ENCODE results near the gene RMDN2.

RMDN2 gene

GRCh38 chr2:38033646-38034045 is 108.6 kb downstream of the RMDN2 start:
- TF ChIP-seq, protein P1, sequence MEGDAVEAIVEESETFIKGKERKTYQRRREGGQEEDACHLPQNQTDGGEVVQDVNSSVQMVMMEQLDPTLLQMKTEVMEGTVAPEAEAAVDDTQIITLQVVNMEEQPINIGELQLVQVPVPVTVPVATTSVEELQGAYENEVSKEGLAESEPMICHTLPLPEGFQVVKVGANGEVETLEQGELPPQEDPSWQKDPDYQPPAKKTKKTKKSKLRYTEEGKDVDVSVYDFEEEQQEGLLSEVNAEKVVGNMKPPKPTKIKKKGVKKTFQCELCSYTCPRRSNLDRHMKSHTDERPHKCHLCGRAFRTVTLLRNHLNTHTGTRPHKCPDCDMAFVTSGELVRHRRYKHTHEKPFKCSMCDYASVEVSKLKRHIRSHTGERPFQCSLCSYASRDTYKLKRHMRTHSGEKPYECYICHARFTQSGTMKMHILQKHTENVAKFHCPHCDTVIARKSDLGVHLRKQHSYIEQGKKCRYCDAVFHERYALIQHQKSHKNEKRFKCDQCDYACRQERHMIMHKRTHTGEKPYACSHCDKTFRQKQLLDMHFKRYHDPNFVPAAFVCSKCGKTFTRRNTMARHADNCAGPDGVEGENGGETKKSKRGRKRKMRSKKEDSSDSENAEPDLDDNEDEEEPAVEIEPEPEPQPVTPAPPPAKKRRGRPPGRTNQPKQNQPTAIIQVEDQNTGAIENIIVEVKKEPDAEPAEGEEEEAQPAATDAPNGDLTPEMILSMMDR (IDR thresholded peaks at IDR 0.05; ENCODE audit: control insufficient read depth, insufficient read depth, low read depth, low read length, missing control alignments), result no peak
- no peak for DNase-seq (ENCODE audit: low read depth)
- H3K4me3 ChIP-seq (ENCODE audit: control insufficient read depth, low read depth, low read length), result no peak overlapping the region

GRCh38 chr2:38035968-38036367 is 110.9 kb downstream of the RMDN2 start:
- no peak overlapping the region for H3K4me3 ChIP-seq (ENCODE audit: control insufficient read depth, low read depth, low read length)
- TF ChIP-seq, protein P1 (IDR thresholded peaks at IDR 0.05; ENCODE audit: control insufficient read depth, insufficient read depth, low read depth, low read length, missing control alignments), result no peak
- no peak for DNase-seq (ENCODE audit: low read depth)

- no peak overlapping the region for H3K4me3 ChIP-seq (ENCODE audit: control insufficient read depth, low read depth, low read length)
- TF ChIP-seq, protein P1 (IDR thresholded peaks at IDR 0.05; ENCODE audit: control insufficient read depth, insufficient read depth, low read depth, low read length, missing control alignments), result no peak
- DNase-seq (ENCODE audit: low read depth), result no peak
Observed at GRCh38 chr2:38037325-38037724, 112.2 kb downstream of the RMDN2 start.

DNA sequence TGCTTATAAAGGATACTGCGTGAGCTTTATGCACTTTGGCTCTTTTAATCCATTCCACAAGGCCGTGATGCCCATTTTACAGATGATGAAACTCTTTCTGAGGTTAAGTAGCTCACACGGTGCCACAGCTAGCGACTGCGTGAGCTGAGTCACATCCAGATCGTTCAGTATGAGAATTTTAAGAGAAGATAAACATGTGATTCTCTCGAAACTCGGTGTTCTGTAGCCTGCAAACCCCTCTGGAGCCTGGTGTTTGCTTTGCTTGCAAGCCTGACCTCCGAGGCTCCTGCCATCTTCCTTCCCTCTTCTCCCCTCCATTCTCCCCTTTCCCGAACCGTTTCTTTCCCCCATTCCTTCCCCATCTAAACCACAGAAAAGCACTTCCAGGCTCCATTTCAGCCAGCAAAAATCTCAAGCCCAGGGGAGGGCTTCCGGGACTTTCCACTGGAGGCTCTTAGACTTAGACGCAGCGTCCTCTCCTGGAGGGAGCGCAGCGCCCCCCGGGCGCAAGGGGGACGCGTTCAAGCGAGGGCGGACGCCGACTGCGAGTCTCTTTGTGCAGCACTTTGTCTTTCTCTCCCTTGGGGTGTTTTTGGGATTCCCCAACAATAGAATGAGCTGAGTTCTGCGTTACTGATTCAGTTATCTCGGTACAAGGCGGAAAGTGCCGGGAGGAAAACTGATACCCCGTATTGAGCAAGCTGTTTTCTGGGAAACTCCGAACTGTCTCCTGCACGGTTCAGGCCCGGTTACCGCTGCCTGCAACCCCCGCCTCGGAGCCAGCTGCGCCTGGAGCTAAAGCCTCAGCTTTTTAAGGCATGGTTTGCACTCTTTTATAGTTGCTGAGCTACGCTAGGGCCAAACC is 112.9 kb downstream of the RMDN2 start:
- peak overlapping the region; percentile 43 for H3K4me3 ChIP-seq (ENCODE audit: control insufficient read depth, low read depth, low read length)
- DNase-seq (ENCODE audit: low read depth), result no peak
- TF ChIP-seq, protein P1 (IDR thresholded peaks at IDR 0.05; ENCODE audit: control insufficient read depth, insufficient read depth, low read depth, low read length, missing control alignments), result peak; percentile 60

DNA sequence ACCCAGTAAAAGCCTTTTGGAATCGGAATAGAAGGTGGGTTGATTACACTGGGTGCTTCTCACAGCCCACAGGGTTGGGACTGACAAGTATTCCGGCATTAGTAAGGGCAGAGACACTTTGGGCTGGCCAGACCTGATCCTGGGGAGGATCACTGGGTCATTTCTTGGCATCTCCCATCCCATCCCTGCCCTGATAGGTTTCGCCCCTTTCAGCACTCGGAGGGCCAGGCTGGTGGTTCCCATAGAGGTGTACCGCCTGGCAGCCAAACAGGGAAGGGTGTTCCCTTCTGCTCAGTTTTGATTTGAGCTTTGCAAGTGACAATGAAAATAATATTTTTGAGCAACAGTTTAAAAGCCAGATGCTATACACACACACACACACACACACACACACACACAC is 113.6 kb downstream of the RMDN2 start:
- H3K4me3 ChIP-seq (ENCODE audit: control insufficient read depth, low read depth, low read length), result peak overlapping the region; percentile 43
- DNase-seq (ENCODE audit: low read depth), result no peak
- TF ChIP-seq, protein P1 (IDR thresholded peaks at IDR 0.05; ENCODE audit: control insufficient read depth, insufficient read depth, low read depth, low read length, missing control alignments), result no peak

DNA sequence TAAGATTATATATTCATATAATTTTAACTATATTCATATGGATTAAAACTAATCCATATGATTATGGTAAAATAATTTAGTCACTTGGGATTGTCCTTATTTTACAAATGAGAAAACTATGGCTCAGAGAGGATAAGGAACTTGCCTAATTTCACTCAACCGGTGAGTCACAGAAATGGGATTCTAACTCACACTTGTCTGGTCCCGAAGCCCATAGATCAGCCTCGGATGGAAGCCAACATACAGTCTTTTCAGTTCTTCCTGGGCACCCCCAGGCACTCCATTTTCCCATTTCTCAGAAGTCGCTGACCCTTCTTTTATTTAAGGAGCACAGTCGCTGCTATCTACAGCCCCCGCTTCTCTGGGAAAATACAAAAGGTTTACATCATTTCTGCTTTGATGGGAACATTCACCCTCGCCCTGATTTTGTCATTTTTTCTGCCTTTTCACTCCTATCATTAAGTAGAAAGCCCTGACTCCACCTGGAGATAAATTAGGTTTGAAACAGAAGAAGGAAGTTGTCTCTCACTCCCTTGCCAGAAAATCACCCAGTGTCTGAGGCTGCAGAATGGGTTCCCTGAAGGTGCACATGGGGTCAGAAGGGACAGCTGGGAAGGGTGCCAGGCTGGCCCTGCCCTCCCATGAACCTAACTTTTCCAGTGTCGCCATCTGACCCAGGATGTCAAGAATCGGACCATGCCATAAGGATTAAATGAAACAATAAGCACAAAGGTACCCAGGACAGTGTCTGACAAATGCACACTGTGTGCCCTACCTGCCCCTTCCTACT is 114.2 kb downstream of the RMDN2 start:
- TF ChIP-seq, protein P1 (IDR thresholded peaks at IDR 0.05; ENCODE audit: control insufficient read depth, insufficient read depth, low read depth, low read length, missing control alignments), result no peak
- DNase-seq (ENCODE audit: low read depth), result no peak
- no peak overlapping the region for H3K4me3 ChIP-seq (ENCODE audit: control insufficient read depth, low read depth, low read length)
